ENCODE measurements around the gene APLP1.

GRCh38 chr19:35921012-35921411 lies 52.6 kb downstream of the APLP1 start:
- TF ChIP-seq POLR2A (IDR thresholded peaks at IDR 0.05; ENCODE audit: low read depth, low read length) (no peak), POLR2AphosphoS5 (IDR thresholded peaks at IDR 0.05; ENCODE audit: low read depth, low read length) (no peak), TAF1 (IDR thresholded peaks at IDR 0.05; ENCODE audit: borderline replicate concordance, low read depth, low read length) (no peak)
